Mesenteric fat pad (tissue), 1 donor: ENCODE data around the gene CAPN12. TPM values are rescaled to one million over a fixed set of nuclear protein-coding genes. Genes with fewer than 3 reads are reported as not detected.

ENCODE experiments used
- DNase-seq: peaks from one replicate; pipeline ENCODE4 v3.0.0-alpha.2; 2020; ENCODE audit warnings: low spot score
- total RNA-seq: library from RNA; stranded (reverse); fragmentation: NEBNext Ultra II Directional; extraction: Animal tissue kit (Norgen Biotek cat#: 25700); gene quantifications from one replicate; pipeline ENCODE4 v1.2.1, GENCODE V29; 2021
- donor health status: DM: yes; HTN: yes; CAD: no.

Gene CAPN12
- total RNA-seq, 1 donor from 2014 or later = 1.3 TPM

DNA sequence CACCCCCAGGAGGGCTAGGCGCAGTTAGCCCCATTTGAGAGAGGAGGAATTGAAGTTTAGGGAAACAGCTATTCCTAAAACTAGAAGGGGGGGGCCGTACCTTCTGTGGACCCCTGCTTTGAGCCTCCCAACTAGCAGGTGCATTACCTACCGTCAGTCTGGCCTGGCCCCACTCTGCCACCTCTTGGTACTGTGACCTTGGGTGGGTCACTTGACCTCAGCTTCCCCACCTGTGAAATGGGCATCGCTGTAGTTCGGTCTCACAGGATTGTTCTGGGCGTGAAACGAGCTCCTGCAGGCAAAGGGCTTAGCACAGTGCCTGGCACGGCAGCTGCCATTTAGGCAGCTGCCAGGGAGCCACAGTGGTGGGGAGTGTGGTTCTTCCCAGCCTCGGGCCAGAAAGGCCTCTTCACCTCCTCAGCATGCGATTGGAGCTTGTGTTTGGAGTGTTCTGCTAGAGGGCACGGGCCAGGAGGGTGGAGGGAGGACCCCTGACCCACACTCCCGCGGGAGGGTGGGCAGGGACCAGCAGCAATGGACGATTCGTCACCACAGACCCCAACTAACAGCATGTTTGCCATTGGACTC lies 32.0 kb downstream of the CAPN12 start:
- no peak for DNase-seq

DNA sequence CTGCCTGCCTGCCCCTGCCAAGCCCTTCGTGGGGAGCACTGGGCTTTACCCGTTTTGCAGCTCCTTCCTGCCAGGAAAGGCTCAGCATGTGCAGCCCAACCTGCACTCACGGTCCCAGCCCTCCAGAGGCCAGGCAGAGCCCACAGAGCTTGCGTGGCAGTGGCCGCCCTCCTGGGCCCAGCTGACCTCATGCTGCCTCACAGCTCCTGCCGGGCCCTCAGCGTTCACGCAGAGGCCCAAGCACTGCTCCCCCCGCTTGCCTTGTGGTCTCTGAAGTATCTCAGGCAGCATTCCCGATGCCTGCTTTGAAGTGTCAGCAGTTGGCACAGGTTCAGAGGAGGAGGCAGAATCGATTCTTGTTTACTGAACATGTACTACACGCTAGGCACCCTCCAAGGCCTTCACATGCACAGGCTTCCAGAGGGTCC lies 32.5 kb downstream of the CAPN12 start:
- DNase-seq = no peak

DNA sequence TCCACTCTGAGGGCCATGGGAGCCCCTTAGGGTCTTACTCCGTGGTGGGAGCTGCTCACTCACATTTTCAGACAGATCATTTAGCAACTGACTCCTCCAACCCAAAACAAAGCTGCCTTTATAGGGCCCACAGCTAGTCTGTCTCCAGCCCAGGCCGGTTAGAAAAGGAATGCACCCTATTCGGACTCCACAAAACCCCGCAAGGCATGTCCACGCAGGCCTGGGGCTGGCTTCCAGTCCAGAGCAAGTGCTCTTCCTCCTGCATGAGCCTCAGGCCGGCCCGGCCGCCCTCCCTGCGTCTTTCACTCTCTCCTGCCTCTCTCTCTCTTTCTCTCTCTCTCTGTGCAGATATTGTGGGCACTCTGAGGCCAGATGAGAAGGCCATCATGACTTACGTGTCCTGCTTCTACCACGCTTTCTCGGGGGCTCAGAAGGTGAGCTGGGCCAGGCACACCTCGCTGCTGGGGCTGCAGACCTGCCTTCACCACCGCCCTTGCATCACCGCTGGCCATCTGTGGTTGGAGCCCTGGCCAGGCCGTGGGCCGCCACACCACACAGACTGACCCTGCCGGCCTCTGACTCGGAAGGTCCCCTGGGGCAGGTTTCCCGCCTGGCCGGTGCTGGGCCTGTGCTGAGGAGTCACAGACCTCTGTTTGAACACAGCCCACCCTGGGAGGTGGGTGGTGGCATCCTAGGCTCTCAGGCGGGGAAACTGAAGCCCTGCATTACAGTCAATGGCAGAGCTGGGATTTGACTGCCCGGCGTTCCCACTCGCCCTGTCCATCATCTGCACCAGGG lies 33.1 kb downstream of the CAPN12 start:
- DNase-seq = no peak

DNA sequence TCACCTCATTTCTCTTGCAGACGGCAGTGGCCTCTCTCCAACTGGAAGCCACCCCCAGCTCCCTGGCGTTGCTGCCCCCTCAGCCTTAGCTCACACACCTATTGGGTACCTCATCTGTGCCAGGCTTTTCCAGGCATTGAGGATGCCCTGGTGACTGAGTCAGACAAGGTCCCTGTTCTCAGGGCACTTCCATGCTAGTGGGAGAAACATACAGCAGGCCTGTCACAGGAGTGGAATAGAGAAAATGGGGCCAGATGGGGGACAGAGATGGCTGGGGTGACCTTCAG lies 33.9 kb downstream of the CAPN12 start:
- DNase-seq = no peak

DNA sequence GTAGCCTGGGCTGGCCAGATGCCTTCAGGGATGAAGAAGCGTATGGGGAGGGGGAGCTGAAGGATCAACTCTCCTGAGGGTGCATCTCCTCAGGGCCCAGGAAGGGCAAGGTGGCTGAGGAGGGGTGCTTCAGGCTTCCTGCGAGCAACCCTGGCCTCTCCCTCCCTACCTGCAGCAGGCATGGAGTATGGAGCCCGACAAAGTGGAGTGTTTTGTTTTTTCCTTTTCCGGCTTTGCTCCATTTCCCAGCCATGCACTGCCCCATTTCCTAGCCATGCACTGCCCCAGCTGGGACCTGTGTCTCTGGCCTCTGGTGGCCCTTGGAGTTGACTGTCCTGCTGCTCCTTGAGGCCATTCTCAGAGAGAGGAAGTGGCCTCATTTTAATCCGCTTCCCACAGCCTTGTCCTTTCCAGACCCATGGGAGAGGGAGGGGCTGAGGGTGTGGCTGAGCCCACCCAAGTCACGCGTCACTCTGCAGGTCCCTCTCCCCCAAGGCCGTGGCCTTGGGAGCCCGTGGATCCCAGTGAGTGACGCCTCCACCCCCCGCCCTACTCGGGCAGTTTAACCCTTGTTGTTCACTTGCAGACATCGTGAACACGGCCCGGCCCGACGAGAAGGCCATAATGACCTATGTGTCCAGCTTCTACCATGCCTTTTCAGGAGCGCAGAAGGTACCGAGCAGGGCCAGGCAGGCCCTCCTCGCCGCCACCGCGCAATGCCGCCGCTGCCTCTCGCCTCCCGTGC lies 34.4 kb downstream of the CAPN12 start:
- no peak for DNase-seq

DNA sequence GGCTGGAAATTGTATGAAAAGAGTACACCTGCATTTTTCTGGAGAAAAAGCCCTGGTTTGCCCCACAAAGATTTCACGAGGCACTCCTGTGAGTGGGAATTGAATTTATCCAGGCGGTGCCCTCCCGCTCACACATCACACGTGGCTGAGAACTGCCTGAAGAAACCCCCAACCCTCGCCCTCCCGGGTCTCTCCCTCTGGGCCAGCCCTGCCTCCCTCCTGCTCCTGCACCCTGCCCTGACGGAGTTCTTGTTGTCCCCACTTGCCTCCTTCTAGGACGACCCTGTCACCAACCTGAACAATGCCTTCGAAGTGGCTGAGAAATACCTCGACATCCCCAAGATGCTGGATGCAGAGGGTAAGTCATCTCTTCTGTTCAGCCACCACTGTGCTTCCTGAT lies 35.2 kb downstream of the CAPN12 start:
- no peak for DNase-seq

DNA sequence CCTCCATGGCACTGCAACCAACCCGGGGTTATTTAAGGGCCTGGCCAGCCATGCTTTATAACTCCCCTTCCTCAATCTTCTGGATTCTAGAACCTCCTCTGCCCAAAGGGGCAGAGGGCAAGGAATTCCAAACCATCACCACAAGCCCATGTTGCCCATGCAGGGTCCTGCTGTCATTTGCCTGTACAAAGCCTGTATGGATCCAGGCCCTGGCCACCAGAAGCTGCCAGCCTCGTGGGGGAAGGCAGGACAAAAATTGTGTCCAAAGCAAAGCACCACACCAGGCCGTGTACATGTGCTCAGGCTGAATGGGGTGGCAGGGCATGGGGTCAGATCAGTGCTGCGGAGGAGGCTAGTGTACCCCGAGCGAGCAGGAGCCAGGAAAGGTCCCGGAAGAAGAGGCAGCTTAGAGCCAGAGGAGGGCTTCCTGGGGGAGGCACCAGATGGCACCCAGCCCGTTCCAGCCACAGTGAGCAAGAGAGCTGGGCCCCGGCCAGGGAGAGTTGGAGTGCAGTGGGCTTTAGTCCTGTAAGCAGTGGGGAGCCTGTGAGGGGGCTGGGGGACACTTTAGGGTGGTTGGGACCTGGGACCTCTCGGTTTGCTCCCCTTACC lies 35.8 kb downstream of the CAPN12 start:
- DNase-seq = no peak

DNA sequence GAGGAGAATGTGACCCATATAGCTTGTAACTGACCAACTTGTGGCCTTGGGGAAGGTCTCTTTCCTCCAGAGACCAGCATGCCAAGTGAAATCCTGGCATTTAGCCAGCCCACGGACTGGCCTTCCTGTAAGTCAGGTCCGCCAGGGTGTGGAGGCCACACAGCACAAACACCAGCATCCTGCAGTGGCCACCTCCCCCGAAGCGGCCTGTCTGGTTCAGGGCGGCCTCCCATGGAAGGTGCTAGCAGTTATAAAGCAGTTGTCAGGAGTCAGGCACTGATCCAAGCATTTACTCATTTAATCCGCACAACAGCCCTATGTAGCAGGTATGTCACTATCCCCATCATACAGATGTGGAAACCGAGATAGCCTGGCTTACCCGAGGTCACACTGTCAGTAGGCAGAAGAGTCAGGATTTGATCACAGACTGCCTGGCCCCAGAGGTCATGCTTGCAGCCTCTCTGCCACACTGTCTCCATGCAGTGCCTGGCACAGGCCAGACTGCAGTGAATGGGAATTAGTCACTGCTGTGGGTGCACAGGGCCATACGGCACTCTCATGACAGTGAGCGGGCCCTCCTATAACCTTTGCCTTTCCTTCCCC lies 36.7 kb downstream of the CAPN12 start:
- DNase-seq = no peak

DNA sequence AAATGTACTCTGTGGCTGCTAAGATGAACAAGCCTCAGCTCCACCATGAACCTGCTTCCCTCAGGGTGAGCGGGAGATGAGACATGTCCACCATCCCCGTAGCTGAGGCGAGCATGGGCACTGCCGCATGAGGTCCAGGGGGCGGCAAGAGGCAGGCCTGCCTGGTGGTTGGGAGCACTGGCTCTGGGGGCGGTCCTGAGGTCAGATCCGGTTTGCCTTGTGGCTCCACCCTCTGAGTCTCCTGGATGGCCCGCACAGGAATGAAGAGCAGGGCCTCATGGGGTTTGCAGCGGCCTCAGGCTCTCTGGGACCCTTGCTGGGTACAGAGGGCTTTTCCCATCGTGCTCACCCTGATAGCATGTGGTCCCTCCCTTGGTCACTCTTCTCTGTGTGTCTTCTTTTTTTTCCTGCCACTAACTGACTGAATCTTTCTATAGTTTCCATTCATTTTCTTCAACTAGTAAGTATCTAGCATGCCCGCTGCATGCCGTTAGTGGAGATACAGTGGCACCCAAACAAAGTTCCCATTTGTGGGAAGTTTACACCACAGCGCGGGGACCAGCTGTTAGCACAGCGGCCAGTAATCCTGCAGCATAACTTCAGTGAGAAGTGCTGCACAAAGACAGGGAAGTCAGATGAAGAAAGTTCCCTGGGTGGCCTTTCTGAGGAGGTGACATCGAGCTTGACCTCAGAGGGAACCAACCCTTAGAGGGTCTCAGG lies 37.3 kb downstream of the CAPN12 start:
- no peak for DNase-seq

DNA sequence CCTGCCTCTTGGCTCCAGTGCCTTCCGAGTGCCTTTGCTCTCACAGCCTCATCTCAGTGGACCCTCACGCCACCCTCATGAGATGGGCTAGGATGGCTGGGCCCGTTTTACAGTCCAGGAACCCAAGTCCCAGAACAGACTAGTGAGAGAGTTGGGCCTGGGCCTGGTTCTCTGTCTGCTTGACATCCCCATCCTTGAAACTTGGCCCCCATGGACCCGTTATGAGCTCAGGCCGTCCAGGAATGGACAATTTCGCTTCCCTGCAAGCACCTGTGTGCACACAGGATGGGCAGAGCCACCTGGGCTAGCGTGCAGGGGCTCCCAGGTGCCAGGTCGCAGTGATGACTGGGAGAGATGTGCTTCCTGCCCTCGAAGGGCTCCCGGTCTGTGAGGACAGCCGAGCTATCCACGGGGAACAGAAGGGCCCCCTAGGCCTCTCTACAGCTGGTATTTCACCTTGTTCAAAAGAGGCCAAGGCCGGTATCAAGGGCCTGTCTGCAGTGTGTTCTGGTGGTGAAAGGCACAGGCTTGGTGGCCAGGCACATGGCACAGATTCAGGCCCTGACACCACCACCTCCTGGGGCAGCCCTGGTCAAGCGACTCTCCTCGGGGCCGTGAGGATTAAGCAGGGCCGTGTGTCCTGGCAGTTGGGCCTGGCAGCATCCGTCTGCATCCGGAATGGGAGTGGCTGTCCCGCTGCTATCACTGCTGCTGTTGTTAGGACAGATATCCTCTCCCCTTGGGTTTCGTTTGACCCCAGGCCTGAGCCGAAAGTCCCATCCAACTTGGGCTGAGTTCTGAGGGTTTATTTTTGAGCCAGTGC lies 38.9 kb downstream of the CAPN12 start:
- no peak for DNase-seq

DNA sequence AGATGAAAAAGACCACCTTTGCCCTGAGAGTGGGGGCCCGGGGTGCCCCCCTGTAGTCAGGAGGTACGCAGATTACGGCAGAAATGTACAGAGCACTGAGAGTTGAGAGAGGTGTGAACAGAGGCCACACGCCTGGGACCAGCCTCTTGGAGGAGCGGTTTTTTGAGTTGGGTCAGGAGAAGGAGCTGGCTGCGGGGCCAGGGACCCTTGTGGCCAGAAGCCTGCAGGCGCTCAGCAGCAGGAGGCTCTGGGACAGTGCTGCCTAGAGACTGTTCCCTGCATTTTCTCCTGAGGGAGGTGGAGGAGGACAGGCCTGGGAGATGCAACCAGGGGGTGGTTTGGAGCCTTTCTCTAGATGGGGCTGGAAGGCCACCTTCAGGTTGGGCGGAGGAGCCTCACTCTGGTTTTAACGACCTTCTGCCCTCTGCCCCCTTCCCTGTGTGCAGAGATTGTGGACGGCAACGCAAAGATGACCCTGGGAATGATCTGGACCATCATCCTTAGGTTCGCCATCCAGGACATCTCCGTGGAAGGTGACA lies 39.7 kb downstream of the CAPN12 start:
- no peak for DNase-seq

DNA sequence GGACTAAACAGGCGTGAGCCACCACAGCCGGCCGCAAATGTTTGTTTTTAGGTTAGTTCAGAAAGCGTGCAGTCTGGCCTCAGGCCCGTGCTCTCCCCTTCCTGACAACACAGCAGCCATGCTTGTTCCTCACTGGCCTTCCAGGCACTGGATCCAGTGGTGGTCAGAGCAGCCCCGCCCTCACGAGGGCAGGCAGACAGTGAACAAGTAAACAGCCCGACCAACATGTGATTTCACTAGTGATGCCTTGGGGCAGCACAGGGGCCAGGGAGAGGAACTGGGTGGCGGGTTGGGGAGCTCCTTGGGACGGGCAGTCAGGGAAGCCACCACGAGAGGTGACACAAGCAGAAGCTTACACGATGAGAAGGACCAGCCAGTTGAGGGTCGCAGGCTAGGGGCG lies 40.8 kb downstream of the CAPN12 start:
- DNase-seq = no peak

DNA sequence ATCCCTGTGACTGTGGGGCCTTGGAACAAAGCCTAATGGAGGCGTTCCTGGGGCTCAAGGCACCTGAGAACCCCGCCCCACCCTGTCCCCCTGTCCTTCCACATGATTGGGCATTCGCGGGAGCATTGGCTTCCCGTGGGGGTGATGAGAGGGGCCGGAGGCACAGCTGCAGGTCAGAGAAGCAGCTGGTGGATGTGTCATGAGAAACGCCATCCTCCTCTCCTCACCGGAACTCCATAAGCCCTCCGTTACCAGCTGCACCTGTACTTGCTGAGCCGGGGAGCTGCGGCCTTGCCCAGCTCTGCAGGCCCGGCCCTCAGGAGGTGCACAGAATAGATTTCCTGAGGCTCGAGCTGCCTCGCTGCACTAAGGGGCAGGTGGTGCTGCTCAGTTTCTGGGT lies 42.0 kb downstream of the CAPN12 start:
- DNase-seq = no peak

DNA sequence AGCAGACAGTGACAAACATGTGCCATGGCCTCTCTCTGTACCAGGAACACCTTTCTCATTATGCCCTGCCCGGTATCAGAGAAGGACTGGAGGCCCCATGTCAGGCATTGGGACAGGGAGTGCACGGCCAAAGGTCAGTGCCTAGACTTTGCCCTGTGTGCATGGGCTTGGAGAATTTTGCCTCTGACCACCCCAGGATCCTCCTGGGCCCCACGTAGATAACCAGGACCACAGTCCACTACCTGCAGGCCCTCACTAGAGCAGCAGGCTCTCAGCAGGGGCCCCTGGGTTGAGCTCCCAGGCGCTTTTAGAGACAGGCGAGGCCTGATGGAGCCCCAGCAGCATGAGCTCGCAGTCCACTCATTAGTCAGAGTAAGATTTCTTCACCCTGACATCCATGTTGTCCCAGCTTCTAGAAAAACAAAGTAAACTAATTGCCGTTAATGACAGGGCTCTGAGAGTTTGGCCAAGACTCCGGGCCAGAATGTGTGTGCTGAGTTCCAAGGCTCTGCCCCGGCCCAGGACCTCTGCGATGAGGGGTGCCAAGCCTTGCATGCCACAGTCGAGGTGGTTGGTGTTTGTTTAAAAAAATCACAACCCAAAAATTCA lies 42.7 kb downstream of the CAPN12 start:
- no peak for DNase-seq

DNA sequence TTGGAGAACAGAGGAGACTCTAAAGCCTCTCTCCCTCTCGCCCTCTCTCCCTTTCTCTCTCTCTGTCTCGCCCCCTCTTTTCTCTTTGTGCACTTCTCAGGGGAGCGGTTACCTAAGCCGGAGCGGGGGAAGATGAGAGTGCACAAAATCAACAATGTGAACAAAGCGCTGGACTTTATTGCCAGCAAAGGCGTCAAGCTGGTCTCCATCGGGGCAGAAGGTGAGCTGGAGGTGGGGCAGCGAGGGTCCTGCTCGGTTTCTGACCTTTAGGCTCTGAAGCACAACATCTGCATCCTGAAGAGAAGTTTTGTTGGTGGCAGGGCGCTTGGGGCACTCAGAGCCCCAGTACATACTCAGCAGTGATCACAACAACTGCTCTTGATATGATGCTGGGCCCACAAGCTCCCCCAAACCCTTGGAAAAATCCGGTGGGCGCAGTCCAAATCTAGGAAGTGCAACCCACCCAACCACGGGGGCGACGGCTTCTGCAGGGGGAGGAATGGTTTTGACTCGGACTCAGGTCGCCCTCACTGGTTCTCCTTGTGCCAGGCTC lies 43.3 kb downstream of the CAPN12 start:
- DNase-seq = no peak

DNA sequence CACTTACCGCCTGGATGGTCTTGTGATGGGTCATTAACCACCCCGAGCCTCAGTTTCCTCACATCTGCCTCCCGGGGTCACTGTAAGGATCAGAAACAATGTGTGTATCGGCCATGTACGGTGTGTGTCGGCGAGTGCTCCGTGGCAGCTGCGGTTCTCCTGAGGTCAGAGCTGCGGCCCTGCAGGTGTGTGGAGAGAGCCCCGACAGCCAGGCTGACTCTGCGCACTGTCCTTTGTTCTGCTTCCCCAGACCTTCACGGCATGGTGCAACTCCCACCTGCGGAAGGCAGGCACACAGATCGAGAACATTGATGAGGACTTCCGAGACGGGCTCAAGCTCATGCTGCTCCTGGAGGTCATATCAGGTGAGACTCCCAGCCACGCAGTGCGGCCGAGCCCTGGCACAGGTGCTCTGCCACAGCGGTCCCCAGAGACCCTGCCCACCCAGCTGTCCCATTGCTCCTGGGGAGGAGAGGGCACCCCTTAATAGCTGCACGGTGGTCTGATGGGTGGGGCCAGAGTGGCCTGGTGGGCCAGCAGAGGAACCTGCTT lies 43.8 kb downstream of the CAPN12 start:
- DNase-seq = no peak

DNA sequence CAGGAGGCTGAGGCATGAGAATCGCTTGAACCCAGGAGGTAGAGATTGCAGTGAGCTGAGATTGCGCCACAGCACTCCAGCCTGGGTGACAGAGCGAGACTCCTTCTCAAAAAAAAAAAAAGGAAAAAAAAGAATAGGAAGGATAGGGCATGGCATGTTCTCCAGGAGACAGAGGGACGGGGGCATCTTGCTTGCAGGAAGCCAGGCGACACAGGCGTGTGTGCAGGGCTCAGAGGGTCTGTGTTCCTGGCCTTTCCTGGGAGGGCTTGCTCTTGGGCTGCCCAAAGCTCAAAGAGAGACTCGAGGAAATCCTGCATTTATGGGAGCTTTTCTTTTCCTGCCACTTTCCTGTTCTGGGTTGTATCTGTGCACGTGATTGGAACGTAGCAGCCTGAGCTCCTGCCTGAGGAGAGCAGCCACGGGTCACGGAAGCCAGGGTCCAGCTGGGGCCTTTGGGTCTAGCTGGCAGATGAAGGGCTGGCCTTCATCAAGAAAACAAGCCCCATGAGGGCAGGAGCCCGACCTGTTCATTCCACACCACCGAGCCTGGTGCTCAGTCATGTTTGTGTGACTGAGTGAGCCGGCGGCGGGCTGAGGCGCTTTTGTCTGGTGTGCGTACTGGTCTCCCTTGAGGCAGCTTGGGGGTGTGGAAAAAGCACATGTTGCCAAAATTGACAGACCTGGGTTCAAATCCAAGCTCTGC lies 44.5 kb downstream of the CAPN12 start:
- DNase-seq = no peak

DNA sequence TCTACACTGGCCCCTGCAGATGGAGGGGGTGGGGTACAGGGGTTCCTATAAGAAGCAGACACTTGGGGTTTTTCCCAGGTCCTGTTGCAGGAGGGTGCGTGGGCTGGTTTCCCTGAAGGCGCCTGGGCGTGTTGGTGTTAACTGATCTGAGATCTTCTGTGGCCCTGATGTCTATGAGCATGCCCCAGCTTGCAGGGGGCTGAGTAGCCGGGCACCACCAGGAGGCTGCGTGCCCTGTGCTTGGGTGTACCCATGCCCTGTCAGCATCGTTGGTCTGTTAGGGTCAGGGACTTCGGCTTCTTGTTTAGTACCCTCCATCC lies 45.3 kb downstream of the CAPN12 start:
- DNase-seq = no peak
